Measurements from ENCODE around the gene USP24. TPM values are rescaled to one million over a fixed set of nuclear protein-coding genes. Genes with fewer than 3 reads are reported as not detected.

The USP24 gene
- total RNA-seq, 1 experiment from 2014 or later, result 40.9 TPM

DNA sequence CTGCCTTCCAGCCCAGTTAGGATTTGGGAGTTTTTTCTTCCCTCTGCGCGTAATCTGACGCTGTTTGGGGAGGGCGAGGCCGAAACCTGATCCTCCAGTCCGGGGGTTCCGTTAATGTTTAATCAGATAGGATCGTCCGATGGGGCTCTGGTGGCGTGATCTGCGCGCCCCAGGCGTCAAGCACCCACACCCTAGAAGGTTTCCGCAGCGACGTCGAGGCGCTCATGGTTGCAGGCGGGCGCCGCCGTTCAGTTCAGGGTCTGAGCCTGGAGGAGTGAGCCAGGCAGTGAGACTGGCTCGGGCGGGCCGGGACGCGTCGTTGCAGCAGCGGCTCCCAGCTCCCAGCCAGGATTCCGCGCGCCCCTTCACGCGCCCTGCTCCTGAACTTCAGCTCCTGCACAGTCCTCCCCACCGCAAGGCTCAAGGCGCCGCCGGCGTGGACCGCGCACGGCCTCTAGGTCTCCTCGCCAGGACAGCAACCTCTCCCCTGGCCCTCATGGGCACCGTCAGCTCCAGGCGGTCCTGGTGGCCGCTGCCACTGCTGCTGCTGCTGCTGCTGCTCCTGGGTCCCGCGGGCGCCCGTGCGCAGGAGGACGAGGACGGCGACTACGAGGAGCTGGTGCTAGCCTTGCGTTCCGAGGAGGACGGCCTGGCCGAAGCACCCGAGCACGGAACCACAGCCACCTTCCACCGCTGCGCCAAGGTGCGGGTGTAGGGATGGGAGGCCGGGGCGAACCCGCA is 175.7 kb downstream of the USP24 start, which contains the start of gene PCSK9 (continued):
- peak; percentile 29; the same call in 1 of the 2 replicates for TF ChIP-seq PRDM15 (CRISPR knock-in tag; IDR thresholded peaks at IDR 0.05)
- peak; percentile 61; the same call in 1 of the 2 replicates for TF ChIP-seq JUN (CRISPR knock-in tag; IDR thresholded peaks at IDR 0.05)
- peak; percentile 35 for TF ChIP-seq ZNF423 (CRISPR knock-in tag; IDR thresholded peaks at IDR 0.05)

GRCh38 chr1:55038974-55039341 is 176.2 kb downstream of the USP24 start:
- DNase-seq (ENCODE audit: low spot score) (no peak), ATAC-seq (no peak)
- peaks cover 52% of the 10 kb centered on the region for H3K4me1 Mint-ChIP-seq
- H3K36me3 Mint-ChIP-seq, result peaks cover 6% of the 10 kb centered on the region
- H3K27me3 Mint-ChIP-seq (ENCODE audit: low read depth), result peaks cover 52% of the 10 kb centered on the region
- H3K27ac Mint-ChIP-seq, result no peak overlapping the region
- POLR2A ChIA-PET, result interaction anchor here (0.6 kb wide), 1 partner anchor 22 kb away, joined by 3 read pairs; no protein-coding TSS in a partner anchor
- peak overlapping the region; percentile 86 for H3K4me3 Mint-ChIP-seq
- TF ChIP-seq ZBTB43 (CRISPR knock-in tag; IDR thresholded peaks at IDR 0.05) (no peak), ZNF121 (CRISPR knock-in tag; IDR thresholded peaks at IDR 0.05) (no peak), E2F5 (CRISPR knock-in tag; IDR thresholded peaks at IDR 0.05) (0 out of 2 replicates have a peak, but pooled peaks have one; percentile 0), FOXK1 (CRISPR knock-in tag; IDR thresholded peaks at IDR 0.05) (no peak)
- TF ChIP-seq, protein P1, sequence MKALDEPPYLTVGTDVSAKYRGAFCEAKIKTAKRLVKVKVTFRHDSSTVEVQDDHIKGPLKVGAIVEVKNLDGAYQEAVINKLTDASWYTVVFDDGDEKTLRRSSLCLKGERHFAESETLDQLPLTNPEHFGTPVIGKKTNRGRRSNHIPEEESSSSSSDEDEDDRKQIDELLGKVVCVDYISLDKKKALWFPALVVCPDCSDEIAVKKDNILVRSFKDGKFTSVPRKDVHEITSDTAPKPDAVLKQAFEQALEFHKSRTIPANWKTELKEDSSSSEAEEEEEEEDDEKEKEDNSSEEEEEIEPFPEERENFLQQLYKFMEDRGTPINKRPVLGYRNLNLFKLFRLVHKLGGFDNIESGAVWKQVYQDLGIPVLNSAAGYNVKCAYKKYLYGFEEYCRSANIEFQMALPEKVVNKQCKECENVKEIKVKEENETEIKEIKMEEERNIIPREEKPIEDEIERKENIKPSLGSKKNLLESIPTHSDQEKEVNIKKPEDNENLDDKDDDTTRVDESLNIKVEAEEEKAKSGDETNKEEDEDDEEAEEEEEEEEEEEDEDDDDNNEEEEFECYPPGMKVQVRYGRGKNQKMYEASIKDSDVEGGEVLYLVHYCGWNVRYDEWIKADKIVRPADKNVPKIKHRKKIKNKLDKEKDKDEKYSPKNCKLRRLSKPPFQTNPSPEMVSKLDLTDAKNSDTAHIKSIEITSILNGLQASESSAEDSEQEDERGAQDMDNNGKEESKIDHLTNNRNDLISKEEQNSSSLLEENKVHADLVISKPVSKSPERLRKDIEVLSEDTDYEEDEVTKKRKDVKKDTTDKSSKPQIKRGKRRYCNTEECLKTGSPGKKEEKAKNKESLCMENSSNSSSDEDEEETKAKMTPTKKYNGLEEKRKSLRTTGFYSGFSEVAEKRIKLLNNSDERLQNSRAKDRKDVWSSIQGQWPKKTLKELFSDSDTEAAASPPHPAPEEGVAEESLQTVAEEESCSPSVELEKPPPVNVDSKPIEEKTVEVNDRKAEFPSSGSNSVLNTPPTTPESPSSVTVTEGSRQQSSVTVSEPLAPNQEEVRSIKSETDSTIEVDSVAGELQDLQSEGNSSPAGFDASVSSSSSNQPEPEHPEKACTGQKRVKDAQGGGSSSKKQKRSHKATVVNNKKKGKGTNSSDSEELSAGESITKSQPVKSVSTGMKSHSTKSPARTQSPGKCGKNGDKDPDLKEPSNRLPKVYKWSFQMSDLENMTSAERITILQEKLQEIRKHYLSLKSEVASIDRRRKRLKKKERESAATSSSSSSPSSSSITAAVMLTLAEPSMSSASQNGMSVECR (CRISPR knock-in tag; IDR thresholded peaks at IDR 0.05; ENCODE audit: borderline replicate concordance), result no peak
- CTCF ChIA-PET, result interaction anchor here (1.1 to 8.7 kb wide), 6 partner anchors 17 to 238 kb away, joined by 3 to 64 read pairs (median 14); partner anchors contain the start of gene TTC22
- H3K9me3 Mint-ChIP-seq, result no peaks in the 10 kb centered on the region

GRCh38 chr1:55038552-55038838 is 176.7 kb downstream of the USP24 start:
- H3K36me3 Mint-ChIP-seq, result peaks cover 6% of the 10 kb centered on the region
- no peaks in the 10 kb centered on the region for H3K9me3 Mint-ChIP-seq
- no peak overlapping the region for H3K27ac Mint-ChIP-seq
- ChIA-PET POLR2A (no interaction called here), CTCF (interaction anchor here (1.1 to 8.7 kb wide), 5 partner anchors 16 to 237 kb away, joined by 3 to 64 read pairs (median 14); partner anchors contain the start of gene TTC22)
- no peak for DNase-seq (ENCODE audit: low spot score)
- peak overlapping the region; percentile 86; the same call in 1 of the 2 replicates for H3K4me3 Mint-ChIP-seq
- ATAC-seq, result no peak
- peaks cover 49% of the 10 kb centered on the region for H3K4me1 Mint-ChIP-seq
- H3K27me3 Mint-ChIP-seq (ENCODE audit: low read depth), result peaks cover 52% of the 10 kb centered on the region
- TF ChIP-seq, protein P2, sequence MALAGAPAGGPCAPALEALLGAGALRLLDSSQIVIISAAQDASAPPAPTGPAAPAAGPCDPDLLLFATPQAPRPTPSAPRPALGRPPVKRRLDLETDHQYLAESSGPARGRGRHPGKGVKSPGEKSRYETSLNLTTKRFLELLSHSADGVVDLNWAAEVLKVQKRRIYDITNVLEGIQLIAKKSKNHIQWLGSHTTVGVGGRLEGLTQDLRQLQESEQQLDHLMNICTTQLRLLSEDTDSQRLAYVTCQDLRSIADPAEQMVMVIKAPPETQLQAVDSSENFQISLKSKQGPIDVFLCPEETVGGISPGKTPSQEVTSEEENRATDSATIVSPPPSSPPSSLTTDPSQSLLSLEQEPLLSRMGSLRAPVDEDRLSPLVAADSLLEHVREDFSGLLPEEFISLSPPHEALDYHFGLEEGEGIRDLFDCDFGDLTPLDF (CRISPR knock-in tag; IDR thresholded peaks at IDR 0.05), result no peak
- no peak for TF ChIP-seq SMAD4 (CRISPR knock-in tag; IDR thresholded peaks at IDR 0.05)
